Measurements from ENCODE around the gene SEC14L2.

SEC14L2 gene

GRCh38 chr22:30385942-30386341, 10.9 kb upstream of the SEC14L2 start:
- H3K4me3 ChIP-seq (ENCODE audit: low read length in 2 of 2) = peak overlapping the region; percentile 11 to 84

GRCh38 chr22:30386608-30386959, 10.2 kb upstream of the SEC14L2 start:
- no peak for DNase-seq (ENCODE audit: low spot score)
- Histone ChIP-seq H3K9ac (ENCODE audit: low read depth, low read length, poor library complexity) (peak overlapping the region; percentile 91), H3K4me2 (ENCODE audit: insufficient read depth, low read length, poor library complexity, severe bottlenecking) (peak overlapping the region; percentile 61), H4K91ac (ENCODE audit: low read depth, low read length, poor library complexity) (no peak overlapping the region), H2BK12ac (ENCODE audit: low read length) (peak overlapping the region; percentile 67), H4K8ac (ENCODE audit: low read depth, low read length) (no peak overlapping the region), H3K4ac (ENCODE audit: low read length) (no peak overlapping the region), H3K18ac (ENCODE audit: low read length) (peak overlapping the region; percentile 95), H2BK15ac (ENCODE audit: low read length) (no peak overlapping the region), H2AFZ (ENCODE audit: low read length) (peak overlapping the region; percentile 96), H3K27ac (replicated peaks; ENCODE audit: low read length) (no peak overlapping the region), H3K9me3 (replicated peaks in 1 of 2; ENCODE audit: control insufficient read depth in 2 of 2, insufficient read depth in 1 of 2, low read depth in 1 of 2, low read length in 2 of 2) (peaks cover 5 to 6% of the 10 kb centered on the region in 2 donors), H3K4me1 (ENCODE audit: control insufficient read depth in 2 of 2, insufficient read depth in 1 of 2, low read depth in 1 of 2, low read length in 2 of 2) (peaks cover 5% of the 10 kb centered on the region in 2 donors), H2BK120ac (ENCODE audit: low read depth, low read length) (no peak overlapping the region), H2AK5ac (ENCODE audit: low read depth, low read length) (peak overlapping the region; percentile 11), H3K14ac (ENCODE audit: low read length) (peak overlapping the region; percentile 56), H3K79me1 (ENCODE audit: low read depth, low read length) (no peaks in the 10 kb centered on the region), H2BK5ac (ENCODE audit: low read length) (no peak overlapping the region), H3K36me3 (replicated peaks in 1 of 2; ENCODE audit: control insufficient read depth in 2 of 2, insufficient read depth in 2 of 2, low read length in 2 of 2) (peaks cover 5 to 19% of the 10 kb centered on the region in 2 donors), H3K4me3 (ENCODE audit: low read length in 2 of 2) (peak overlapping the region; percentile 84 to 89), H3K27me3 (ENCODE audit: control insufficient read depth in 3 of 3, insufficient read depth in 3 of 3, low read depth in 1 of 3, low read length in 3 of 3) (no peaks in the 10 kb centered on the region), H3K23ac (ENCODE audit: low read depth, low read length, poor library complexity) (no peak overlapping the region)
- WGBS, 2 donors (ENCODE audit: extremely low coverage in 2 of 2, insufficient read length in 2 of 2, insufficient replicate concordance in 1 of 2) = no CpG with 5 or more reads among the region's 10 CpGs

More at GRCh38 chr22:30385942-30386341, 10.9 kb upstream of the SEC14L2 start:
- no peak overlapping the region for H2AK5ac ChIP-seq (ENCODE audit: low read depth, low read length)
- peaks cover 2 to 3% of the 10 kb centered on the region in 2 donors for H3K4me1 ChIP-seq (ENCODE audit: control insufficient read depth in 2 of 2, insufficient read depth in 1 of 2, low read depth in 1 of 2, low read length in 2 of 2)
- no peak overlapping the region for H2BK15ac ChIP-seq (ENCODE audit: low read length)
- H3K36me3 ChIP-seq (replicated peaks in 1 of 2; ENCODE audit: control insufficient read depth in 2 of 2, insufficient read depth in 2 of 2, low read length in 2 of 2) = peaks cover 11 to 23% of the 10 kb centered on the region in 2 donors
- peak overlapping the region; percentile 29 for H4K8ac ChIP-seq (ENCODE audit: low read depth, low read length)
- H3K14ac ChIP-seq (ENCODE audit: low read length) = no peak overlapping the region
- no peak overlapping the region for H3K4me2 ChIP-seq (ENCODE audit: insufficient read depth, low read length, poor library complexity, severe bottlenecking)
- H3K23ac ChIP-seq (ENCODE audit: low read depth, low read length, poor library complexity) = no peak overlapping the region
- H3K9ac ChIP-seq (ENCODE audit: low read depth, low read length, poor library complexity) = no peak overlapping the region
- H3K79me1 ChIP-seq (ENCODE audit: low read depth, low read length) = no peaks in the 10 kb centered on the region
- no peak overlapping the region for H3K18ac ChIP-seq (ENCODE audit: low read length)
- H2BK12ac ChIP-seq (ENCODE audit: low read length) = no peak overlapping the region
- no peak overlapping the region for H3K27ac ChIP-seq (replicated peaks; ENCODE audit: low read length)
- no peaks in the 10 kb centered on the region for H3K27me3 ChIP-seq (ENCODE audit: control insufficient read depth in 3 of 3, insufficient read depth in 3 of 3, low read depth in 1 of 3, low read length in 3 of 3)
- no peak overlapping the region for H2BK120ac ChIP-seq (ENCODE audit: low read depth, low read length)
- no peak overlapping the region for H4K91ac ChIP-seq (ENCODE audit: low read depth, low read length, poor library complexity)
- no peak for DNase-seq (ENCODE audit: low spot score)
- H3K9me3 ChIP-seq (replicated peaks in 1 of 2; ENCODE audit: control insufficient read depth in 2 of 2, insufficient read depth in 1 of 2, low read depth in 1 of 2, low read length in 2 of 2) = peaks cover 5% of the 10 kb centered on the region in 2 donors
- no peak overlapping the region for H3K4ac ChIP-seq (ENCODE audit: low read length)
- H2BK5ac ChIP-seq (ENCODE audit: low read length) = no peak overlapping the region
- WGBS, 2 donors (ENCODE audit: extremely low coverage in 2 of 2, insufficient read length in 2 of 2, insufficient replicate concordance in 1 of 2) = no CpG with 5 or more reads among the region's 10 CpGs
- no peak overlapping the region for H2AFZ ChIP-seq (ENCODE audit: low read length)

GRCh38 chr22:30386960-30387827, 9.6 kb upstream of the SEC14L2 start, which contains the start of gene RNF215:
TSS of gene RNF215 (minus strand) at chr22:30387411. CDS start at chr22:30387313, 98 bp downstream.
- peak within 1 kb of the TSS; percentile 74 for H2AK5ac ChIP-seq (ENCODE audit: low read depth, low read length)
- H3K9me3 ChIP-seq (replicated peaks in 1 of 2; ENCODE audit: control insufficient read depth in 2 of 2, insufficient read depth in 1 of 2, low read depth in 1 of 2, low read length in 2 of 2) = peaks cover 5% of the 10 kb centered on the region in 2 donors
- peak within 1 kb of the TSS; percentile 61 for H3K4me2 ChIP-seq (ENCODE audit: insufficient read depth, low read length, poor library complexity, severe bottlenecking)
- peaks cover 5 to 6% of the 10 kb centered on the region in 2 donors for H3K4me1 ChIP-seq (ENCODE audit: control insufficient read depth in 2 of 2, insufficient read depth in 1 of 2, low read depth in 1 of 2, low read length in 2 of 2)
- H2AFZ ChIP-seq (ENCODE audit: low read length) = peak within 1 kb of the TSS; percentile 96
- H3K36me3 ChIP-seq (replicated peaks in 1 of 2; ENCODE audit: control insufficient read depth in 2 of 2, insufficient read depth in 2 of 2, low read length in 2 of 2) = peaks cover 4 to 16% of the 10 kb centered on the region in 2 donors
- H3K79me1 ChIP-seq (ENCODE audit: low read depth, low read length) = no peaks in the 10 kb centered on the region
- H4K8ac ChIP-seq (ENCODE audit: low read depth, low read length) = no peak within 1 kb of the TSS
- peak within 1 kb of the TSS; percentile 67 for H2BK12ac ChIP-seq (ENCODE audit: low read length)
- H3K18ac ChIP-seq (ENCODE audit: low read length) = peak within 1 kb of the TSS; percentile 95
- H2BK15ac ChIP-seq (ENCODE audit: low read length) = no peak within 1 kb of the TSS
- H3K4me3 ChIP-seq (ENCODE audit: low read length in 2 of 2) = peak within 1 kb of the TSS; percentile 84 to 89
- H3K4ac ChIP-seq (ENCODE audit: low read length) = no peak within 1 kb of the TSS
- DNase-seq (ENCODE audit: low spot score) = peak; percentile 88
- no peak within 1 kb of the TSS for H4K91ac ChIP-seq (ENCODE audit: low read depth, low read length, poor library complexity)
- no peak within 1 kb of the TSS for H3K27ac ChIP-seq (replicated peaks; ENCODE audit: low read length)
- peak within 1 kb of the TSS; percentile 91 for H3K9ac ChIP-seq (ENCODE audit: low read depth, low read length, poor library complexity)
- no peak within 1 kb of the TSS for H2BK5ac ChIP-seq (ENCODE audit: low read length)
- no peak within 1 kb of the TSS for H2BK120ac ChIP-seq (ENCODE audit: low read depth, low read length)
- WGBS, 2 donors (ENCODE audit: extremely low coverage in 2 of 2, insufficient read length in 2 of 2, insufficient replicate concordance in 1 of 2) = no CpG with 5 or more reads among the region's 95 CpGs
- H3K23ac ChIP-seq (ENCODE audit: low read depth, low read length, poor library complexity) = peak within 1 kb of the TSS; percentile 66
- peak within 1 kb of the TSS; percentile 56 for H3K14ac ChIP-seq (ENCODE audit: low read length)
- H3K27me3 ChIP-seq (ENCODE audit: control insufficient read depth in 3 of 3, insufficient read depth in 3 of 3, low read depth in 1 of 3, low read length in 3 of 3) = no peaks in the 10 kb centered on the region

GRCh38 chr22:30390974-30391691, 5.7 kb upstream of the SEC14L2 start:
- Histone ChIP-seq H2AK5ac (ENCODE audit: low read depth, low read length) (peak overlapping the region; percentile 36), H3K36me3 (replicated peaks in 1 of 2; ENCODE audit: control insufficient read depth in 2 of 2, insufficient read depth in 2 of 2, low read length in 2 of 2) (no peaks in the 10 kb centered on the region), H2BK120ac (ENCODE audit: low read depth, low read length) (peak overlapping the region; percentile 26), H2AFZ (ENCODE audit: low read length) (peak overlapping the region; percentile 8), H4K91ac (ENCODE audit: low read depth, low read length, poor library complexity) (no peak overlapping the region), H3K23ac (ENCODE audit: low read depth, low read length, poor library complexity) (no peak overlapping the region), H3K18ac (ENCODE audit: low read length) (peak overlapping the region; percentile 33), H3K4me2 (ENCODE audit: insufficient read depth, low read length, poor library complexity, severe bottlenecking) (no peak overlapping the region), H3K4me1 (ENCODE audit: control insufficient read depth in 2 of 2, insufficient read depth in 1 of 2, low read depth in 1 of 2, low read length in 2 of 2) (peaks cover 17 to 20% of the 10 kb centered on the region in 2 donors), H3K4ac (ENCODE audit: low read length) (no peak overlapping the region), H3K9ac (ENCODE audit: low read depth, low read length, poor library complexity) (no peak overlapping the region), H2BK12ac (ENCODE audit: low read length) (peak overlapping the region; percentile 35), H2BK15ac (ENCODE audit: low read length) (peak overlapping the region; percentile 17), H2BK5ac (ENCODE audit: low read length) (no peak overlapping the region), H3K27ac (replicated peaks; ENCODE audit: low read length) (no peak overlapping the region), H4K8ac (ENCODE audit: low read depth, low read length) (no peak overlapping the region), H3K4me3 (ENCODE audit: low read length in 2 of 2) (no peak overlapping the region), H3K27me3 (ENCODE audit: control insufficient read depth in 3 of 3, insufficient read depth in 3 of 3, low read depth in 1 of 3, low read length in 3 of 3) (peaks cover 0 to 5% (median 5%) of the 10 kb centered on the region in 3 experiments), H3K9me3 (replicated peaks in 1 of 2; ENCODE audit: control insufficient read depth in 2 of 2, insufficient read depth in 1 of 2, low read depth in 1 of 2, low read length in 2 of 2) (peaks cover 5% of the 10 kb centered on the region in 2 donors), H3K79me1 (ENCODE audit: low read depth, low read length) (no peaks in the 10 kb centered on the region), H3K14ac (ENCODE audit: low read length) (no peak overlapping the region)
- no CpG with 5 or more reads among the region's 5 CpGs for WGBS, 2 donors (ENCODE audit: extremely low coverage in 2 of 2, insufficient read length in 2 of 2, insufficient replicate concordance in 1 of 2)
- DNase-seq (ENCODE audit: low spot score) = no peak
